Stimulated activated CD4-positive, alpha-beta T cell treated with anti-CD3 and anti-CD28 coated beads, Interleukin-4, amount 100 ng/mL, for 24 hours (primary cell): ENCODE measurements around the gene ZDHHC13.

ENCODE experiments used
- DNase-seq: peaks from one replicate; pipeline ENCODE4 v3.0.0-alpha.2; 2020

The ZDHHC13 gene

GRCh38 chr11:19208959-19209546 lies 92.1 kb downstream of the ZDHHC13 start:
- no peak for DNase-seq

- no peak for DNase-seq
Measured at GRCh38 chr11:19209617-19210370, 92.8 kb downstream of the ZDHHC13 start.

- DNase-seq = no peak
Measured at GRCh38 chr11:19216021-19216420, 99.1 kb downstream of the ZDHHC13 start.

GRCh38 chr11:19216709-19217374 lies 99.9 kb downstream of the ZDHHC13 start:
- no peak for DNase-seq

GRCh38 chr11:19218216-19218615 lies 101.2 kb downstream of the ZDHHC13 start:
- DNase-seq = no peak

GRCh38 chr11:19218786-19219460 lies 102.0 kb downstream of the ZDHHC13 start:
- no peak for DNase-seq

- DNase-seq = no peak
Measured at GRCh38 chr11:19220903-19221724, 104.1 kb downstream of the ZDHHC13 start.

GRCh38 chr11:19225123-19225522 lies 108.2 kb downstream of the ZDHHC13 start:
- DNase-seq = no peak

- DNase-seq = no peak
Measured at GRCh38 chr11:19225581-19225980, 108.6 kb downstream of the ZDHHC13 start.
